Measurements from ENCODE around the gene PSAP. TPM values are rescaled to one million over a fixed set of nuclear protein-coding genes. Genes with fewer than 3 reads are reported as not detected.

Gene PSAP
- total and polyA plus RNA-seq, 11 donors: 454 to 2,171 (median 1,616) TPM

GRCh38 chr10:71848325-71849275, 2.5 kb downstream of the PSAP start:
- peak overlapping the region in 8 of 12 donors; percentile 80 to 95 (median 91) for H3K4me3 ChIP-seq
- DNase-seq (no peak), ATAC-seq (no peak)
- intact Hi-C loops (cut with DNase I): no loop called here
- TF ChIP-seq CTCF (IDR thresholded peaks at IDR 0.05) (no peak), POLR2A (IDR thresholded peaks at IDR 0.05) (no peak)
- peaks cover 0 to 7% (median 0%) of the 10 kb centered on the region in 9 donors for H3K36me3 ChIP-seq
- H3K9me3 ChIP-seq: no peaks in the 10 kb centered on the region
- no peaks in the 10 kb centered on the region for H3K27me3 ChIP-seq
- H3K27ac ChIP-seq: peak overlapping the region in 6 of 12 donors; percentile 11 to 97 (median 26)
- WGBS, 4 donors: 54 to 68% (median 65%) methylated on average over 11 of the region's 11 CpGs
- peaks cover 4 to 81% (median 53%) of the 10 kb centered on the region in 12 donors for H3K4me1 ChIP-seq

GRCh38 chr10:71847418-71847817, 3.6 kb downstream of the PSAP start:
- ATAC-seq (no peak), DNase-seq (no peak)
- Histone ChIP-seq H3K4me1 (peaks cover 4 to 88% (median 62%) of the 10 kb centered on the region in 12 donors), H3K36me3 (peaks cover 0 to 7% (median 0%) of the 10 kb centered on the region in 9 donors), H3K27ac (peak overlapping the region in 3 of 12 donors; percentile 24 to 97 (median 30)), H3K27me3 (no peaks in the 10 kb centered on the region), H3K9me3 (no peaks in the 10 kb centered on the region), H3K4me3 (peak overlapping the region in 1 of 12 donors; percentile 90)
- no peak for TF ChIP-seq POLR2A (IDR thresholded peaks at IDR 0.05)
- no peak for TF ChIP-seq CTCF (IDR thresholded peaks at IDR 0.05)
- intact Hi-C loops (cut with DNase I): no loop called here
- WGBS, 4 donors: 87 to 96% (median 90%) methylated on average over 8 of the region's 8 CpGs

DNA sequence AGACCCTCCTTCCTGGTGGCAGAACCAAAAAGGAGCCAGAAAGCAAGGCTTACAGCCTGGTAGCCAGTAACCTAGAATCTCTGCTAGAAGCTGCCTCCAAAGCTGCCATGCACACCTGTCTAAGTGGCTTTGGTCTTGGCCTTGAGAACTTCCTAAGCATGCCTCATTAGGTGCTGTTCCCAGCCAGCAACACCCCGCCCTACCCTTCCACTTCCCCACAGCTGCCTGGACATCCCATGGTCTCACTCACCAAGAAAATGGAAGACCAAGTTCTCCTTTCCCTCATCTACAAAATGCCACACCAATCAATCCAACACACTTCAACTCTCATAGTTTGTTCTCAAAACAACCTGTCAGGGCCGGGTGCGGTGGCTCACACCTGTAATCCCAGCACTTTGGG, 4.2 kb downstream of the PSAP start:
- Histone ChIP-seq H3K9me3 (no peaks in the 10 kb centered on the region), H3K4me1 (peaks cover 4 to 88% (median 66%) of the 10 kb centered on the region in 12 donors), H3K27ac (peak overlapping the region in 3 of 12 donors; percentile 9 to 97 (median 30)), H3K27me3 (no peaks in the 10 kb centered on the region), H3K4me3 (peak overlapping the region in 1 of 12 donors; percentile 90), H3K36me3 (peaks cover 0 to 7% (median 0%) of the 10 kb centered on the region in 9 donors)
- ATAC-seq: no peak
- DNase-seq: no peak
- 89 to 95% (median 92%) methylated on average over 3 of the region's 3 CpGs for WGBS, 4 donors
- intact Hi-C loops (cut with DNase I): no loop called here
- no peak for TF ChIP-seq CTCF (IDR thresholded peaks at IDR 0.05)
- no peak for TF ChIP-seq POLR2A (IDR thresholded peaks at IDR 0.05)
